Neural cell (in vitro differentiated cells): ENCODE data around the gene SLC36A1.

Experiments
- CTCF ChIP-seq: fragments of 450-650 bp; IDR thresholded peaks from 2 replicates; pipeline ENCODE4 v1.5.1; 2014; ENCODE audit warnings: antibody characterized with exemption, mild to moderate bottlenecking, moderate library complexity; ENCODE audit not compliant: poor library complexity, severe bottlenecking
- EP300 ChIP-seq: fragments of 450-650 bp; conservative IDR thresholded peaks from 2 replicates; pipeline ENCODE4 v1.6.1; 2014; ENCODE audit warnings: antibody characterized with exemption, mild to moderate bottlenecking, moderate library complexity; ENCODE audit not compliant: poor library complexity, severe bottlenecking
- EZH2 ChIP-seq: fragments of 200-600, 300-800 bp; shearing (Covaris generic), sonication (generic); IDR thresholded peaks from 2 replicates; pipeline ENCODE4 v1.6.1; 2014; ENCODE audit warnings: antibody characterized with exemption, low read length, borderline replicate concordance, mild to moderate bottlenecking; ENCODE audit not compliant: insufficient read depth, poor library complexity, severe bottlenecking
- MXI1 ChIP-seq: fragments of 450-650 bp; conservative IDR thresholded peaks from 2 replicates; pipeline ENCODE4 v1.6.1; 2014; ENCODE audit warnings: antibody characterized with exemption, mild to moderate bottlenecking; ENCODE audit not compliant: poor library complexity, severe bottlenecking
- POLR2AphosphoS5 ChIP-seq: IDR thresholded peaks from 2 replicates; pipeline ENCODE4 v1.6.1; 2012
- RAD21 ChIP-seq: fragments of 450-650 bp; conservative IDR thresholded peaks from 2 replicates; pipeline ENCODE4 v1.6.1; 2014; ENCODE audit warnings: antibody characterized with exemption, mild to moderate bottlenecking, moderate library complexity
- TAF1 ChIP-seq: IDR thresholded peaks from 2 replicates; pipeline ENCODE4 v1.6.1; 2012; ENCODE audit warnings: low read depth

- TF ChIP-seq CTCF (no peak), EZH2 (no peak), EP300 (no peak), POLR2AphosphoS5 (no peak), MXI1 (no peak), RAD21 (no peak), TAF1 (no peak)
Measured at GRCh38 chr5:151483647-151484046, 36.2 kb downstream of the SLC36A1 start.
